Measurements from ENCODE around the gene TANC2.

- TF ChIP-seq, protein P1, sequence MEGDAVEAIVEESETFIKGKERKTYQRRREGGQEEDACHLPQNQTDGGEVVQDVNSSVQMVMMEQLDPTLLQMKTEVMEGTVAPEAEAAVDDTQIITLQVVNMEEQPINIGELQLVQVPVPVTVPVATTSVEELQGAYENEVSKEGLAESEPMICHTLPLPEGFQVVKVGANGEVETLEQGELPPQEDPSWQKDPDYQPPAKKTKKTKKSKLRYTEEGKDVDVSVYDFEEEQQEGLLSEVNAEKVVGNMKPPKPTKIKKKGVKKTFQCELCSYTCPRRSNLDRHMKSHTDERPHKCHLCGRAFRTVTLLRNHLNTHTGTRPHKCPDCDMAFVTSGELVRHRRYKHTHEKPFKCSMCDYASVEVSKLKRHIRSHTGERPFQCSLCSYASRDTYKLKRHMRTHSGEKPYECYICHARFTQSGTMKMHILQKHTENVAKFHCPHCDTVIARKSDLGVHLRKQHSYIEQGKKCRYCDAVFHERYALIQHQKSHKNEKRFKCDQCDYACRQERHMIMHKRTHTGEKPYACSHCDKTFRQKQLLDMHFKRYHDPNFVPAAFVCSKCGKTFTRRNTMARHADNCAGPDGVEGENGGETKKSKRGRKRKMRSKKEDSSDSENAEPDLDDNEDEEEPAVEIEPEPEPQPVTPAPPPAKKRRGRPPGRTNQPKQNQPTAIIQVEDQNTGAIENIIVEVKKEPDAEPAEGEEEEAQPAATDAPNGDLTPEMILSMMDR (IDR thresholded peaks at IDR 0.05; ENCODE audit: insufficient read depth, low read depth, low read length): no peak
- no peak for TF ChIP-seq EZH2 (IDR thresholded peaks at IDR 0.05; ENCODE audit: insufficient read depth, low read length)
Observed at GRCh38 chr17:62966426-62967204, 580 bp downstream of the TANC2 start.
